ENCODE results near the gene MLEC.

DNA sequence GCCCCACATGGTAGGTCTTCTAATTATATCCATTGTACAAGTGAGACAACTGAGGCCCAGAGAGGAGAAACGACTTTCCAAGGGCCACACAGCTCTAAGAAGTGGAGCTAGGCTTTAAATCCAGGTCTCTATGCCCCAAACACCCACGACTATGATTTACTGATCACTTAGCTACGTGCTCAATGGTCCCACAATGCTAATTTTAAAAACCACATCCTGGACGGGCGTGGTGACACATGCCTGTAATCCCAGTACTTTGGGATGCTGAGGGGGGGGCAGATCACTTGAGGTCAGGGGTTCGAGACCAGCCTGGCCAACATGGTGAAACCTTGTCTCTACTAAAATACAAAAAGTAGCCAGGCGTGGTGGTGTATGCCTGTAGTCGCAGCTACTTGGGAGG lies 8.4 kb upstream of the MLEC start:
- TF ChIP-seq, protein P1, sequence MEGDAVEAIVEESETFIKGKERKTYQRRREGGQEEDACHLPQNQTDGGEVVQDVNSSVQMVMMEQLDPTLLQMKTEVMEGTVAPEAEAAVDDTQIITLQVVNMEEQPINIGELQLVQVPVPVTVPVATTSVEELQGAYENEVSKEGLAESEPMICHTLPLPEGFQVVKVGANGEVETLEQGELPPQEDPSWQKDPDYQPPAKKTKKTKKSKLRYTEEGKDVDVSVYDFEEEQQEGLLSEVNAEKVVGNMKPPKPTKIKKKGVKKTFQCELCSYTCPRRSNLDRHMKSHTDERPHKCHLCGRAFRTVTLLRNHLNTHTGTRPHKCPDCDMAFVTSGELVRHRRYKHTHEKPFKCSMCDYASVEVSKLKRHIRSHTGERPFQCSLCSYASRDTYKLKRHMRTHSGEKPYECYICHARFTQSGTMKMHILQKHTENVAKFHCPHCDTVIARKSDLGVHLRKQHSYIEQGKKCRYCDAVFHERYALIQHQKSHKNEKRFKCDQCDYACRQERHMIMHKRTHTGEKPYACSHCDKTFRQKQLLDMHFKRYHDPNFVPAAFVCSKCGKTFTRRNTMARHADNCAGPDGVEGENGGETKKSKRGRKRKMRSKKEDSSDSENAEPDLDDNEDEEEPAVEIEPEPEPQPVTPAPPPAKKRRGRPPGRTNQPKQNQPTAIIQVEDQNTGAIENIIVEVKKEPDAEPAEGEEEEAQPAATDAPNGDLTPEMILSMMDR (IDR thresholded peaks at IDR 0.05), result no peak
- no peak for TF ChIP-seq POLR2A (IDR thresholded peaks at IDR 0.05)
- no peak for TF ChIP-seq POLR2AphosphoS5 (IDR thresholded peaks at IDR 0.05)
- no peak for TF ChIP-seq EP300 (IDR thresholded peaks at IDR 0.05; ENCODE audit: low read depth)

All from transverse colon (tissue), 4 donors.